Gastrocnemius medialis (tissue), 4 donors: ENCODE data around the gene CCBE1. TPM values are rescaled to one million over a fixed set of nuclear protein-coding genes. Genes with fewer than 3 reads are reported as not detected.

ENCODE experiments used
- ATAC-seq, 2 donors: fragments of 150-250 bp; one replicate each; pipeline ENCODE4 v1.9.1; 2016
- DNase-seq, 2 donors: peaks; one replicate each; pipeline ENCODE4 v3.0.0-alpha.2; 2019
- H3K27ac ChIP-seq, 4 donors: fragments of 200-600 bp; sonication (generic); 1 replicate in 1 of 4; 2 replicates in 3 of 4; pipeline ENCODE4 v1.5.1; 2016 to 2018; ENCODE audit warnings: mild to moderate bottlenecking in 2 of 4, moderate library complexity in 1 of 4
- H3K27me3 ChIP-seq, 3 donors: fragments of 200-600 bp; sonication (generic) in 2 of 3; 1 replicate in 1 of 3; 2 replicates in 2 of 3; pipeline versions ENCODE4 v1.5.1 to v1.6.0; 2016 to 2019; ENCODE audit warnings: mild to moderate bottlenecking in 1 of 3, moderate library complexity in 1 of 3
- H3K36me3 ChIP-seq, 2 donors: fragments of 200-600 bp; sonication (generic) in 1 of 2; one replicate each; pipeline ENCODE4 v1.5.1; 2017 to 2018
- H3K4me1 ChIP-seq, 2 donors: fragments of 200-600 bp; sonication (generic) in 1 of 2; one replicate each; pipeline ENCODE4 v1.5.1; 2016 to 2017; ENCODE audit warnings: mild to moderate bottlenecking in 2 of 2
- H3K4me3 ChIP-seq, 4 donors: fragments of 200-600 bp; sonication (generic) in 3 of 4; 1 replicate in 1 of 4; 2 replicates in 3 of 4; pipeline ENCODE4 v1.5.1; 2016 to 2019; ENCODE audit warnings: mild to moderate bottlenecking in 2 of 4
- H3K9me3 ChIP-seq, 3 donors: fragments of 200-600 bp; sonication (generic) in 2 of 3; 1 replicate in 1 of 3; 2 replicates in 2 of 3; pipeline ENCODE4 v1.5.1; 2016 to 2019
- CTCF ChIP-seq, 5 experiments: fragments of 450-650 bp in 3 of 5; fragments of 200-600 bp in 2 of 5; sonication (generic) in 2 of 5; IDR thresholded peaks in 4 of 5; conservative IDR thresholded peaks in 1 of 5; 1 replicate in 4 of 5; 2 replicates in 1 of 5; pipeline ENCODE4 v1.5.1; 2016 to 2019; ENCODE audit warnings: antibody characterized with exemption in 5 of 5, mild to moderate bottlenecking in 3 of 5, moderate library complexity in 3 of 5
- POLR2A ChIP-seq, 2 donors: fragments of 450-650 bp; IDR thresholded peaks; one replicate each; pipeline ENCODE4 v1.6.1; 2017; ENCODE audit warnings: antibody characterized with exemption in 2 of 2, mild to moderate bottlenecking in 2 of 2, moderate library complexity in 2 of 2
- in situ Hi-C, 4 donors: fragments of 200-750 bp; cut with MboI; loops; one replicate each; pipeline versions ENCODE4 v1.15.0 to v1.8.0; 2017; ENCODE audit warnings: low sequenced_read_pairs in 4 of 4
- intact Hi-C: fragments of 100-400 bp; cut with DNase I; formaldehyde crosslinking; loops from one replicate; pipeline ENCODE4 v1.15.1; 2023; ENCODE audit warnings: low total_unique reads
- total RNA-seq, 4 donors: library from RNA; depleted of rRNA; stranded (reverse); fragments of >200 nt; gene quantifications; one replicate each; pipeline versions ENCODE4 v1.1.0 to v1.2.3, GENCODE V29; 2016

Gene CCBE1
- total RNA-seq, 4 donors from 2014 or later, result 0.44 to 2.7 (median 1.3) TPM

DNA sequence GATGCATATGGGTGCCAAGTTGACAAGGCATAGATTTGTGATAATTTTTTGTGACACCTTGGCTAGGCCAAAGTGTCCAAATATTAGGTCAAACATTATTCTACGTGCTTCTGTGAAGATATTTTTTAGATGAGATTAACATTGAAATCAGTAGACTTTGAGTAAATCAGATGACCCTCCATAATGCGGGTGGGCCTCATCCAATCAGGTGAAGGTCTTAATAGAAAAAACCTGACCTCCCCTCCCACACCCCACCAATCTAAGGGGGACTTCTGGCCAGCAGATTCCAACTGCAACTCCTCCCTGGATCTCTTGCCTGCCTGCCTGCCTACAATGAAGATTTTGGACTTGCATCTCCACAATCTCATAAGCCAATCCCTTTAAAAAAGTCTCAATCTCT is 219.4 kb downstream of the CCBE1 start:
- no peaks in the 10 kb centered on the region for H3K9me3 ChIP-seq
- TF ChIP-seq POLR2A (IDR thresholded peaks at IDR 0.05) (no peak), CTCF (IDR thresholded peaks at IDR 0.05 in 4 of 5, conservative IDR thresholded peaks at IDR 0.05 in 1 of 5) (no peak)
- no peaks in the 10 kb centered on the region for H3K27me3 ChIP-seq
- DNase-seq (no peak), ATAC-seq (no peak)
- H3K27ac ChIP-seq, result no peak overlapping the region
- H3K36me3 ChIP-seq, result no peaks in the 10 kb centered on the region
- in situ Hi-C loops (no loop called here), intact Hi-C loops (no loop called here)
- H3K4me1 ChIP-seq, result no peaks in the 10 kb centered on the region
- no peak overlapping the region for H3K4me3 ChIP-seq

GRCh38 chr18:59470561-59471121 is 226.6 kb downstream of the CCBE1 start:
- intact Hi-C loops (no loop called here), in situ Hi-C loops (loop anchor here in 2 of 4 donors (25.0 kb wide), 1 partner anchor 342 kb away; no protein-coding TSS in a partner anchor)
- H3K4me3 ChIP-seq, result no peak overlapping the region
- H3K27me3 ChIP-seq, result no peaks in the 10 kb centered on the region
- H3K36me3 ChIP-seq, result no peaks in the 10 kb centered on the region
- ATAC-seq, result no peak
- H3K9me3 ChIP-seq, result no peaks in the 10 kb centered on the region
- no peak for DNase-seq
- TF ChIP-seq POLR2A (IDR thresholded peaks at IDR 0.05), result no peak
- TF ChIP-seq CTCF (IDR thresholded peaks at IDR 0.05 in 4 of 5, conservative IDR thresholded peaks at IDR 0.05 in 1 of 5), result no peak
- no peak overlapping the region for H3K27ac ChIP-seq
- no peaks in the 10 kb centered on the region for H3K4me1 ChIP-seq

GRCh38 chr18:59469463-59470180 is 227.6 kb downstream of the CCBE1 start:
- no peaks in the 10 kb centered on the region for H3K27me3 ChIP-seq
- ATAC-seq (no peak), DNase-seq (no peak)
- H3K9me3 ChIP-seq, result no peaks in the 10 kb centered on the region
- intact Hi-C loops (no loop called here), in situ Hi-C loops (loop anchor here in 2 of 4 donors (25.0 kb wide), 1 partner anchor 343 kb away; no protein-coding TSS in a partner anchor)
- TF ChIP-seq CTCF (IDR thresholded peaks at IDR 0.05 in 4 of 5, conservative IDR thresholded peaks at IDR 0.05 in 1 of 5), result no peak
- no peak for TF ChIP-seq POLR2A (IDR thresholded peaks at IDR 0.05)
- no peak overlapping the region for H3K27ac ChIP-seq
- no peak overlapping the region for H3K4me3 ChIP-seq
- H3K36me3 ChIP-seq, result no peaks in the 10 kb centered on the region
- no peaks in the 10 kb centered on the region for H3K4me1 ChIP-seq

GRCh38 chr18:59468821-59469220 is 228.4 kb downstream of the CCBE1 start:
- no peaks in the 10 kb centered on the region for H3K4me1 ChIP-seq
- in situ Hi-C loops (loop anchor here in 2 of 4 donors (25.0 kb wide), 1 partner anchor 343 kb away; no protein-coding TSS in a partner anchor), intact Hi-C loops (no loop called here)
- no peak for ATAC-seq
- no peak overlapping the region for H3K4me3 ChIP-seq
- no peaks in the 10 kb centered on the region for H3K36me3 ChIP-seq
- H3K27me3 ChIP-seq, result no peaks in the 10 kb centered on the region
- H3K9me3 ChIP-seq, result no peaks in the 10 kb centered on the region
- no peak for DNase-seq
- H3K27ac ChIP-seq, result no peak overlapping the region
- TF ChIP-seq CTCF (IDR thresholded peaks at IDR 0.05 in 4 of 5, conservative IDR thresholded peaks at IDR 0.05 in 1 of 5) (no peak), POLR2A (IDR thresholded peaks at IDR 0.05) (no peak)
